Measurements from ENCODE around the gene C20orf141.

- TF ChIP-seq POLR2A (IDR thresholded peaks at IDR 0.05) (no peak), POLR2AphosphoS5 (IDR thresholded peaks at IDR 0.05) (no peak), EP300 (IDR thresholded peaks at IDR 0.05) (no peak), CTCF (IDR thresholded peaks at IDR 0.05) (no peak)
These were observed 17.4 kb upstream of the C20orf141 start for GRCh38 chr20:2797136-2797983.
